K562 (cell line): Measurements from ENCODE around the gene ACP4. TPM values are rescaled to one million over a fixed set of nuclear protein-coding genes. Genes with fewer than 3 reads are reported as not detected.

Experiments
- CBFB ChIP-seq: sonication (generic); formaldehyde crosslinking; IDR thresholded peaks from 2 replicates; pipeline ENCODE4 v1.4.0; 2020; ENCODE audit warnings: mild to moderate bottlenecking, missing genetic modification reagents
- CCNT2 ChIP-seq: IDR thresholded peaks from 2 replicates; pipeline ENCODE4 v1.6.1; 2011; ENCODE audit warnings: borderline replicate concordance, low read depth, mild to moderate bottlenecking, moderate library complexity, mixed read lengths, low read length; ENCODE audit not compliant: insufficient read length; ENCODE audit errors: extremely low read depth
- HNRNPK ChIP-seq: fragments of 200-400 bp; formaldehyde crosslinking; IDR thresholded peaks from one replicate; pipeline ENCODE4 v1.6.1; 2018; ENCODE audit warnings: mild to moderate bottlenecking, low read depth, low read length; ENCODE audit not compliant: poor library complexity, severe bottlenecking
- ILF3 ChIP-seq: fragments of 450-650 bp; IDR thresholded peaks from 2 replicates; pipeline ENCODE4 v1.6.1; 2018; ENCODE audit warnings: antibody characterized with exemption, mild to moderate bottlenecking, moderate library complexity, borderline replicate concordance
- KDM2B ChIP-seq: fragments of 250-450 bp; sonication (Bioruptor Pico); IDR thresholded peaks from 2 replicates; pipeline ENCODE4 v1.8.0; 2021; ENCODE audit warnings: mild to moderate bottlenecking, moderate library complexity
- NBN ChIP-seq: fragments of 450-650 bp; IDR thresholded peaks from 2 replicates; pipeline ENCODE4 v1.6.1; 2016; ENCODE audit warnings: low read depth, mild to moderate bottlenecking
- NRF1 ChIP-seq, 2 experiments: fragments of 450-650 bp; IDR thresholded peaks in 1 of 2; conservative IDR thresholded peaks in 1 of 2; 2 replicates each; pipeline ENCODE4 v1.6.1; 2014; ENCODE audit warnings: mild to moderate bottlenecking in 2 of 2
- RFX1 ChIP-seq: fragments of 450-650 bp; IDR thresholded peaks from 2 replicates; pipeline ENCODE4 v1.6.1; 2016; ENCODE audit warnings: mild to moderate bottlenecking, moderate library complexity
- ZFPM2 ChIP-seq: fragments of 250-450 bp; sonication (Bioruptor Pico); IDR thresholded peaks from 2 replicates; pipeline ENCODE4 v1.5.1; 2022; ENCODE audit warnings: mild to moderate bottlenecking
- ZHX1 ChIP-seq: fragments of 150-350 bp; conservative IDR thresholded peaks from 2 replicates; pipeline ENCODE4 v1.6.1; 2014; ENCODE audit warnings: low read length
- ZNF263 ChIP-seq: sonication (generic); formaldehyde crosslinking; IDR thresholded peaks from 2 replicates; pipeline ENCODE4 v1.8.0; 2022; ENCODE audit warnings: mild to moderate bottlenecking, missing genetic modification reagents, borderline replicate concordance
- polyA plus RNA-seq, 8 experiments: library from polyadenylated mRNA; depleted of rRNA in 4 of 8; stranded (reverse) in 5 of 8; unstranded in 3 of 8; fragments of >200 nt; fragmentation: Nextera tagmentation in 2 of 8; fragmentation: Illumina TruSeq in 1 of 8; extraction: Ambion mirVana in 2 of 8; extraction: Trizol in 1 of 8; gene quantifications; 2 replicates each; pipeline versions ENCODE4 v1.2.1 to v1.2.3, GENCODE V29; 2011 to 2014; ENCODE audit warnings: inconsistent platforms in 1 of 8, missing spikeins in 1 of 8
- total RNA-seq, 7 experiments: library from RNA; depleted of rRNA in 6 of 7; stranded (reverse); fragments of >200 nt in 6 of 7; fragmentation: Illumina TruSeq in 2 of 7; extraction: Trizol in 2 of 7; gene quantifications; 2 replicates each; pipeline versions ENCODE4 v1.2.1 to v1.2.3, GENCODE V29; 2011 to 2021; ENCODE audit warnings: low replicate concordance in 1 of 7
- TF ChIP-seq, protein P1 (sequence below), 2 experiments: fragments of 200-800 bp in 1 of 2; sonication (Bioruptor generic) in 1 of 2; sonication (generic) in 1 of 2; formaldehyde crosslinking in 1 of 2; IDR thresholded peaks in 1 of 2; conservative IDR thresholded peaks in 1 of 2; 2 replicates each; pipeline versions ENCODE4 v1.5.0 to v1.6.1; 2016 to 2020; ENCODE audit warnings: missing compliant biosample characterization in 1 of 2, missing genetic modification characterization in 1 of 2, missing genetic modification reagents in 1 of 2
- TF ChIP-seq, protein P2 (sequence below): fragments of 250-450 bp; sonication (Bioruptor Pico); IDR thresholded peaks from 2 replicates; pipeline ENCODE4 v1.4.0; 2020; ENCODE audit warnings: mild to moderate bottlenecking, moderate library complexity, borderline replicate concordance
- TF ChIP-seq, protein P3 (sequence below): fragments of 450-650 bp; IDR thresholded peaks from 2 replicates; pipeline ENCODE4 v1.6.1; 2018; ENCODE audit not compliant: partially characterized antibody

ACP4 gene
- total and polyA plus RNA-seq, 9 of the 15 experiments (the other 6 are each of a cell fraction or from before 2014, with no cell fraction given) = not detected

DNA sequence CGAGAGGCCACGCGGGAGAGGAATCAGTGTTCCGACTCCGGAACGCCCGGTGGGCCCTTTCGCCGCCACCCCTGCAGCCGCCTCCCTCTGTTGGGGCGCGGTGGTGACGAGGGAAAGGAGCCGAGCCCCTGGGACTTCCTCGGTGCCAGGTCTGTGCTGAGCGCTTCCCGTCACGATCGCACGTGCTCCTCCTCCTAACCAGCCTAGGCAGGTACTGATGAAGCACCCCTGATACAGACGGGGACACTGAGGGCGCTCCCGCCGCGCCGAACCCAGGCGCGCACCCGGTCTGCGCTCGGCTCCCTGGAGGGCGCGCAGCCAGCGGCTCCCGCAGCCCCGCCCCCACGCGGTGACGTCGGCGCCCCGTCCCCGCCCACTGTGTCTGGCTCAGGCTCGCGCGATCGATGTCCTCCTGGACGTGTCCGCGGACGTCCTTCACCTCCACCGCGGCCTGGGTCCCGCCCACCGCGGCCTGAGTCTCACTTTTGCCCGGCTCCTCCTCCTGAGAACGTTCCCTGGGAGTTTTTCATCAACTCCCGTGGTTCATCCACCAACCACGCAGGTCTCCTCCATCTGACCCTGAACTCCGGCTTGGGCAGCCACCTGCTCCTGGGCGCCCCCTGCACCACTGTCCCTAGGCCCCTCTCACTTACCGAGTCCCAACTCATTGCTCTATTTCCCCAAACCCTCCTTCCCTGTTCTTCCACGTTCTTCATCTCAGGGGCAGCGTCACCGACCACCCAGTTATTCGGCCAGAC lies 45.7 kb downstream of the ACP4 start (continued):
- TF ChIP-seq, protein P1, sequence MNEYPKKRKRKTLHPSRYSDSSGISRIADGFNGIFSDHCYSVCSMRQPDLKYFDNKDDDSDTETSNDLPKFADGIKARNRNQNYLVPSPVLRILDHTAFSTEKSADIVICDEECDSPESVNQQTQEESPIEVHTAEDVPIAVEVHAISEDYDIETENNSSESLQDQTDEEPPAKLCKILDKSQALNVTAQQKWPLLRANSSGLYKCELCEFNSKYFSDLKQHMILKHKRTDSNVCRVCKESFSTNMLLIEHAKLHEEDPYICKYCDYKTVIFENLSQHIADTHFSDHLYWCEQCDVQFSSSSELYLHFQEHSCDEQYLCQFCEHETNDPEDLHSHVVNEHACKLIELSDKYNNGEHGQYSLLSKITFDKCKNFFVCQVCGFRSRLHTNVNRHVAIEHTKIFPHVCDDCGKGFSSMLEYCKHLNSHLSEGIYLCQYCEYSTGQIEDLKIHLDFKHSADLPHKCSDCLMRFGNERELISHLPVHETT (CRISPR knock-in tag; conservative IDR thresholded peaks at IDR 0.05 in 1 of 2, IDR thresholded peaks at IDR 0.05 in 1 of 2) = no peak
- TF ChIP-seq, protein P2, sequence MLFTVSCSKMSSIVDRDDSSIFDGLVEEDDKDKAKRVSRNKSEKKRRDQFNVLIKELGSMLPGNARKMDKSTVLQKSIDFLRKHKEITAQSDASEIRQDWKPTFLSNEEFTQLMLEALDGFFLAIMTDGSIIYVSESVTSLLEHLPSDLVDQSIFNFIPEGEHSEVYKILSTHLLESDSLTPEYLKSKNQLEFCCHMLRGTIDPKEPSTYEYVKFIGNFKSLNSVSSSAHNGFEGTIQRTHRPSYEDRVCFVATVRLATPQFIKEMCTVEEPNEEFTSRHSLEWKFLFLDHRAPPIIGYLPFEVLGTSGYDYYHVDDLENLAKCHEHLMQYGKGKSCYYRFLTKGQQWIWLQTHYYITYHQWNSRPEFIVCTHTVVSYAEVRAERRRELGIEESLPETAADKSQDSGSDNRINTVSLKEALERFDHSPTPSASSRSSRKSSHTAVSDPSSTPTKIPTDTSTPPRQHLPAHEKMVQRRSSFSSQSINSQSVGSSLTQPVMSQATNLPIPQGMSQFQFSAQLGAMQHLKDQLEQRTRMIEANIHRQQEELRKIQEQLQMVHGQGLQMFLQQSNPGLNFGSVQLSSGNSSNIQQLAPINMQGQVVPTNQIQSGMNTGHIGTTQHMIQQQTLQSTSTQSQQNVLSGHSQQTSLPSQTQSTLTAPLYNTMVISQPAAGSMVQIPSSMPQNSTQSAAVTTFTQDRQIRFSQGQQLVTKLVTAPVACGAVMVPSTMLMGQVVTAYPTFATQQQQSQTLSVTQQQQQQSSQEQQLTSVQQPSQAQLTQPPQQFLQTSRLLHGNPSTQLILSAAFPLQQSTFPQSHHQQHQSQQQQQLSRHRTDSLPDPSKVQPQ (CRISPR knock-in tag) = no peak
- 0 out of 2 replicates have a peak, but pooled peaks have one; percentile 54 for TF ChIP-seq ZNF263 (CRISPR knock-in tag)
- TF ChIP-seq ILF3 = no peak
- TF ChIP-seq NBN = 0 out of 2 replicates have a peak, but pooled peaks have one; percentile 12
- TF ChIP-seq, protein P3, sequence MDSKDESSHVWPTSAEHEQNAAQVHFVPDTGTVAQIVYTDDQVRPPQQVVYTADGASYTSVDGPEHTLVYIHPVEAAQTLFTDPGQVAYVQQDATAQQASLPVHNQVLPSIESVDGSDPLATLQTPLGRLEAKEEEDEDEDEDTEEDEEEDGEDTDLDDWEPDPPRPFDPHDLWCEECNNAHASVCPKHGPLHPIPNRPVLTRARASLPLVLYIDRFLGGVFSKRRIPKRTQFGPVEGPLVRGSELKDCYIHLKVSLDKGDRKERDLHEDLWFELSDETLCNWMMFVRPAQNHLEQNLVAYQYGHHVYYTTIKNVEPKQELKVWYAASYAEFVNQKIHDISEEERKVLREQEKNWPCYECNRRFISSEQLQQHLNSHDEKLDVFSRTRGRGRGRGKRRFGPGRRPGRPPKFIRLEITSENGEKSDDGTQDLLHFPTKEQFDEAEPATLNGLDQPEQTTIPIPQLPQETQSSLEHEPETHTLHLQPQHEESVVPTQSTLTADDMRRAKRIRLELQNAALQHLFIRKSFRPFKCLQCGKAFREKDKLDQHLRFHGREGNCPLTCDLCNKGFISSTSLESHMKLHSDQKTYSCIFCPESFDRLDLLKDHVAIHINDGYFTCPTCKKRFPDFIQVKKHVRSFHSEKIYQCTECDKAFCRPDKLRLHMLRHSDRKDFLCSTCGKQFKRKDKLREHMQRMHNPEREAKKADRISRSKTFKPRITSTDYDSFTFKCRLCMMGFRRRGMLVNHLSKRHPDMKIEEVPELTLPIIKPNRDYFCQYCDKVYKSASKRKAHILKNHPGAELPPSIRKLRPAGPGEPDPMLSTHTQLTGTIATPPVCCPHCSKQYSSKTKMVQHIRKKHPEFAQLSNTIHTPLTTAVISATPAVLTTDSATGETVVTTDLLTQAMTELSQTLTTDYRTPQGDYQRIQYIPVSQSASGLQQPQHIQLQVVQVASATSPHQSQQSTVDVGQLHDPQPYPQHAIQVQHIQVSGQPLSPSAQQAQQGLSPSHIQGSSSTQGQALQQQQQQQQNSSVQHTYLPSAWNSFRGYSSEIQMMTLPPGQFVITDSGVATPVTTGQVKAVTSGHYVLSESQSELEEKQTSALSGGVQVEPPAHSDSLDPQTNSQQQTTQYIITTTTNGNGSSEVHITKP = no peak
- TF ChIP-seq CBFB (CRISPR knock-in tag) = no peak
- no peak for TF ChIP-seq ZHX1
- peak; percentile 82 to 84 for TF ChIP-seq NRF1 (conservative IDR thresholded peaks at IDR 0.05 in 1 of 2, IDR thresholded peaks at IDR 0.05 in 1 of 2)
- 0 out of 2 replicates have a peak, but pooled peaks have one; percentile 31 for TF ChIP-seq ZFPM2 (CRISPR knock-in tag)
- TF ChIP-seq HNRNPK = no peak
- TF ChIP-seq KDM2B (CRISPR knock-in tag) = peak; percentile 76; the same call in 1 of the 2 replicates
- TF ChIP-seq CCNT2 = peak; percentile 87
- no peak for TF ChIP-seq RFX1
